ENCODE results near the gene SYVN1. TPM values are rescaled to one million over a fixed set of nuclear protein-coding genes. Genes with fewer than 3 reads are reported as not detected.
A peak's percentile ranks its signal among the peaks of the same experiment; 100 is the strongest.

SYVN1 gene
- total and polyA plus RNA-seq, 10 of the 15 experiments (the other 5 are each of a cell fraction or from before 2014, with no cell fraction given): 0.79 to 63.6 (median 20.1) TPM

- TF ChIP-seq NKRF (conservative IDR thresholded peaks at IDR 0.05) (peak; percentile 82), SUZ12 (IDR thresholded peaks at IDR 0.05; ENCODE audit: unreplicated experiment) (no peak), YY1 (IDR thresholded peaks at IDR 0.05; ENCODE audit: low read depth, low read length) (peak; percentile 96), IKZF2 (IDR thresholded peaks at IDR 0.05) (peak; percentile 85 to 92), FOXM1 (IDR thresholded peaks at IDR 0.05; ENCODE audit: low read depth, low read length) (no peak), BHLHE40 (IDR thresholded peaks at IDR 0.05; ENCODE audit: borderline replicate concordance in 1 of 2, low read depth in 2 of 2, low read length in 1 of 2) (peak; percentile 32 to 71; a peak in 2 of 4 replicates), PML (IDR thresholded peaks at IDR 0.05; ENCODE audit: low read length) (peak; percentile 87), STAT3 (IDR thresholded peaks at IDR 0.05; ENCODE audit: low read depth, low read length) (peak; percentile 95; the same call in 1 of the 2 replicates), POLR2A (IDR thresholded peaks at IDR 0.05; ENCODE audit: low read depth, low read length) (peak; percentile 99), TAF1 (IDR thresholded peaks at IDR 0.05; ENCODE audit: borderline replicate concordance, low read depth, low read length) (peak; percentile 96), NRF1 (conservative IDR thresholded peaks at IDR 0.05; ENCODE audit: low read depth, low read length) (no peak), NR2C2 (IDR thresholded peaks at IDR 0.05; ENCODE audit: borderline replicate concordance, control insufficient read depth, insufficient read length, low read depth) (no peak), FOXK2 (IDR thresholded peaks at IDR 0.05) (peak; percentile 85), EGR1 (IDR thresholded peaks at IDR 0.05; ENCODE audit: borderline replicate concordance in 1 of 2, low read depth in 2 of 2, low read length in 2 of 2) (peak; percentile 69 to 85), MXI1 (IDR thresholded peaks at IDR 0.05; ENCODE audit: low read depth, low read length) (peak; percentile 83), CHD2 (IDR thresholded peaks at IDR 0.05; ENCODE audit: borderline replicate concordance, low read depth, low read length) (peak; percentile 64; the same call in 1 of the 2 replicates), PAX5 (IDR thresholded peaks at IDR 0.05; ENCODE audit: borderline replicate concordance, low read depth, low read length) (peak; percentile 61), WRNIP1 (IDR thresholded peaks at IDR 0.05; ENCODE audit: borderline replicate concordance, low read depth, low read length) (peak; percentile 99), ZNF622 (IDR thresholded peaks at IDR 0.05) (no peak), E4F1 (IDR thresholded peaks at IDR 0.05; ENCODE audit: borderline replicate concordance, partially characterized antibody) (peak; percentile 79), MEF2A (IDR thresholded peaks at IDR 0.05; ENCODE audit: insufficient read depth, low read depth, low read length) (peak; percentile 76), CHD1 (IDR thresholded peaks at IDR 0.05; ENCODE audit: low read depth, low read length) (no peak), ELK1 (IDR thresholded peaks at IDR 0.05; ENCODE audit: low read depth, low read length) (peak; percentile 98)
These were observed 38.1 kb downstream of the SYVN1 start, which contains the start of gene VPS51 (continued) for GRCh38 chr11:65095974-65096806.
